Measurements from ENCODE around the gene TNMD.
A peak's percentile ranks its signal among the peaks of the same experiment; 100 is the strongest.
"Not testable (repeated sequence)": the region's sequence is repeated elsewhere in the genome, so short reads cannot be mapped to it uniquely, and the experiment has no call there.

Gene TNMD

GRCh38 chrX:100584611-100585010, at the start of gene TNMD:
TNMD (plus strand) TSS chrX:100584936; CDS start chrX:100585019, 83 bp downstream.
- no peak for DNase-seq (ENCODE audit: low read depth)

DNA sequence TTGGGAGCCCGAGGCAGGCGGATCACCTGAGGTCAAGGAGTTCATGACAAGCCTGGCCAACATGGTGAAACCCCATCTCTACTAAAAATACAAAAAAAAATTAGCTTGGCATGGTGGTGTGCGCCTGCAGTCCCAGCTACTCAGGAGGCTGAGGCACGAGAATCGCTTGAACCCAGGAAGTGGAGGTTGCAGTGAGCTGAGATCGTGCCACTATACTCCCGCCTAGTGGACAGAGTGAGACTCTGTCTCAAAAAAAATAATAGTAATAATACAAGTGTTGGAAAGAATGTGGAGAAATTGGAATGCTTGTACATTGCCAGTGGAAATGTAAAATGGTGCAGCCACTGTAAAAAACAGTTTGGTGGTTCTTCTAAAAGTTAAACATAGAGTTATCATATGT, 19.2 kb upstream of the TNMD start:
- not testable (repeated sequence) for DNase-seq (ENCODE audit: low read depth)

DNA sequence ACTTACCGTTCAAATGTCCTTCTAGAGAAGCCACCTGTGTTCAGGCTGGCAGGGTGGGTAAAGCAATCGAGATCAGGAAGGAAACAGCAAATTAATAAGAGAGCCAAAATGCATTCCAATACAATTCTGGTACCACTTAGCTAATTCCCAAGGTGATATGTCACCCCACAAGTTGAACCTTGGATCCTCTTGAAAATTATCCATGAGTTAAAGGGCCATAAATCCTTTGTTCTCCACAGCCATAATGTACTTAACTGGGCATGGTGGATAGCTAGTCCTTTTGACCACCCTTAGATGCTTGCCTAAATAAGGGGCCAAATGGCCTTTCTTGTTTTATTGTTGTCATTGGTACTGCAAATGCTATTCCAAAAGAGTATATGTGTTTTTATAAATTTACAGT, 2.0 kb downstream of the TNMD start:
- no peak for DNase-seq (ENCODE audit: low read depth)

DNA sequence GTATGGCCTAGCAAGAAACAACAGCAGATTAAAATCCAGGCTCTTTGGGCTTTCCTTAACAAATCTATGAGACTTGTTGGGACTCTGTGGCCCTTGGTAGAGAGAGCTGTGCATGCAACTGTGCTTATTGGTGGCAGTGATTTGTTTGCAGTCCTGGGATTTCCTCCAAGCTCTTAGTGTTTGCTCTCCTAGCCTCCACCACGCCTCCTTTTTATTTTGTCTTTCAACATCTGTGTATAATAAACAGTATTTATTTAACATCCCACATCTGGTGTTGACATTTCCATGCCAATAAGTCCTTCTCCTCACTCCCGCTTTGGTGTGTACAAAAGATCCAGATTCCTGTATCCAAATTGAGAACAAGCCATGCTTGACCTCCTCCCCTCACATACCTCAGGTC, 3.1 kb downstream of the TNMD start:
- no peak for DNase-seq (ENCODE audit: low read depth)

GRCh38 chrX:100591256-100592051, 6.7 kb downstream of the TNMD start:
- no peak for DNase-seq (ENCODE audit: low read depth)

- DNase-seq (ENCODE audit: low read depth), result no peak
Observed at GRCh38 chrX:100593126-100593525, 8.4 kb downstream of the TNMD start.

DNA sequence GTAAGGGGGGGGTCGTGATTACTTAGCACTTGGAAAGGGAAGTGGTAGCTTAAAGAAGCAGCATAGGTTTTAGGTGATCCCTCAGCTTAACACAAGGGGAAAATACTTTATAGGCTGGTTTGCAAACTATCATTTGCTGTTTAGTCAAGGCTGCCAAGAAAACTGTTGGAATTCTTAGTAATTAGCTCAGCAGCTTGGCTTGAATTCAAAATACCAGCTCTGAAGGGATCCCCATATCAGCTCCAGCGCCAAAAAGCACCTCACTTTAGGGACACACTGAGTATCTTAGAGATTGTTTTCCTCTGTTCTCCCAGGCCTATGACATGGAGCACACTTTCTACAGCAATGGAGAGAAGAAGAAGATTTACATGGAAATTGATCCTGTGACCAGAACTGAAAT, 8.8 kb downstream of the TNMD start:
- DNase-seq (ENCODE audit: low read depth), result no peak

- no peak for DNase-seq (ENCODE audit: low read depth)
Observed at GRCh38 chrX:100596601-100597000, 11.9 kb downstream of the TNMD start.

DNA sequence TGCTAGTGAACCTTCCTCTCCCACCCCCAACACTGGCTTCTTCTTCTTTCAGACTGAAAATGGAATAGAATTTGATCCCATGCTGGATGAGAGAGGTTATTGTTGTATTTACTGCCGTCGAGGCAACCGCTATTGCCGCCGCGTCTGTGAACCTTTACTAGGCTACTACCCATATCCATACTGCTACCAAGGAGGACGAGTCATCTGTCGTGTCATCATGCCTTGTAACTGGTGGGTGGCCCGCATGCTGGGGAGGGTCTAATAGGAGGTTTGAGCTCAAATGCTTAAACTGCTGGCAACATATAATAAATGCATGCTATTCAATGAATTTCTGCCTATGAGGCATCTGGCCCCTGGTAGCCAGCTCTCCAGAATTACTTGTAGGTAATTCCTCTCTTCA, 14.7 kb downstream of the TNMD start:
- no peak for DNase-seq (ENCODE audit: low read depth)

- no peak for DNase-seq (ENCODE audit: low read depth)
Observed at GRCh38 chrX:100600340-100600739, 15.6 kb downstream of the TNMD start.

GRCh38 chrX:100600758-100601157, 16.0 kb downstream of the TNMD start:
- DNase-seq (ENCODE audit: low read depth), result no peak

GRCh38 chrX:100606753-100607152, 22.0 kb downstream of the TNMD start:
- DNase-seq (ENCODE audit: low read depth), result no peak

DNA sequence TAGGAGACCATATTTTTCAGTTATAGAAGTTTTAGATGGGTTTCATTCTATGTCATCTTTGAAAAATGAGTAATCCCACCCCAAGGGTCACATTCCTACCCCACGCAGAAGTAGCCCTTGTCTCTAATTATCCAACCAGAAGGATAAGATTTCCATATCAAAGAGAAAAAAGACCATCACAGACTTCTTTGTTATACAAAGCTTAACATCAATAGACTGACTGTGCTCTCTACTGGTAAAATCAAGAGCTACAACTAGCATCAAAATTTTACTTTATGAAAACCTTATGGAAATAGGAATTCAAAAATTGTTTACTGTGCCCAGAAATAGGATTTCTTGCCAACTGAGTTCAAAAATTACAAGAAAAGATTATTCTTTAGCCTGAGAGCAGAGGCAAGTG, 24.9 kb downstream of the TNMD start:
- no peak for DNase-seq (ENCODE audit: low read depth)

GRCh38 chrX:100611951-100612350, 27.2 kb downstream of the TNMD start:
- DNase-seq (ENCODE audit: low read depth), result no peak

DNA sequence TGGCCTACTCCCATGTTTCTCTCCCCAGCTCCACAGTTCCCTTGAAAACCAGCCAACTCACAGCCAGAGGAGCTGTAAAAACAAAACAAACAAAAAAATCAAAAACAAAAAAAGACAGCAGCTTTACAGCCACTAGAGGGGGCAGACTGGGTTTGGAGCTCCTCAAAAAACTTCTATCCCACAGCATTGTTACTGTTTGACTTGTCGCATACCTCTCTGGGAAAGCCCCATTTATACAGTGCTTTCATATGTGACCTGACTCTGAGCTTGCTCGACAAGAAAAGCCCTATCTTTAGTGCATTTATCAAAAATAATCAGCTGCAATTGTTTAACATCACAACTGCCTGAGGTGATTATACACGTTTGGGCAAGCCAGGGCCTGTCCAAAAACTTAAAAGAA, 30.3 kb downstream of the TNMD start:
- no peak for DNase-seq (ENCODE audit: low read depth)

GRCh38 chrX:100623001-100623400, 38.3 kb downstream of the TNMD start:
- DNase-seq (ENCODE audit: low read depth), result no peak

DNA sequence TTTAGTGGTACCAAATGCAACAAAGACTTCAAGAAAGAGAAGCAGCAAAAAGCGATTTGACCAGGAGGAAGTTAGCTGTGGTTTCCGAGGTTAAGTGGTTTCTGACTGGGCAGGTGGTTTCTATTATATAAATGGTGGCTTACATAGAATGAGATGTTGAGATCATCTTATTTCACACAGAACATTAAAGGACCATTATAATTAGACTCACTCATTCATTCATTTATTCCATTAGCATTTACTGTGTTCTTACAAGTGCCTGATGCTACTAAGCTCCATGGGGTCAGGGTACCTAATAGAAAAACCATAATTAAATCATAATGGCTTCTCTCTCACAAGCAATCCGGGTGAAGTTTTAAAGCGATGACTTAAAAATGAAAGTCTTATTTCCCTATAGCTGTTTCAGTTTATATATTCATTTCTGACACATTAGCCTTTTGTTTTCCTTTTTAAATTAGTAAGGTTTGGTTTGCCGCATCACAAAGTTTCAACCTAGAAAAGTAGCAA, 41.3 kb downstream of the TNMD start:
- no peak for DNase-seq (ENCODE audit: low read depth)

DNA sequence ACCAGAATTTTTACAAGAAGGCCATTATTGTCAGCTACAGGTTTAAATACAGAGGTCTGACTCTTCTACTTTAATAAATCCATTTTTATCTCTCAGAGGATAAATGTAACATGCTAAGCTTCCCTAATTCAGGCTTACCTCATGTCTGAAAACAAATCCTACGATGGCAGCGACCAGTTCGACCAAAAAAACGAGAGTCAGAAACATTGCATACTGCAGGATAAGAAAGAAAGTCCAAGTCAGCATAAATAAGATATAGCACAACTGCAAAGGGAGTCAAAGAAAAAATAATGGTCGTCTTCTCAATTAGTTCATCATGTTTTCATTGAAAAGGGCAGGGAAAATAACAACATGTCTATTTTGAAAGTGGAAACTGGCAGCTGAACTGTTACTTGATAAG, 50.3 kb downstream of the TNMD start:
- no peak for DNase-seq (ENCODE audit: low read depth)

DNA sequence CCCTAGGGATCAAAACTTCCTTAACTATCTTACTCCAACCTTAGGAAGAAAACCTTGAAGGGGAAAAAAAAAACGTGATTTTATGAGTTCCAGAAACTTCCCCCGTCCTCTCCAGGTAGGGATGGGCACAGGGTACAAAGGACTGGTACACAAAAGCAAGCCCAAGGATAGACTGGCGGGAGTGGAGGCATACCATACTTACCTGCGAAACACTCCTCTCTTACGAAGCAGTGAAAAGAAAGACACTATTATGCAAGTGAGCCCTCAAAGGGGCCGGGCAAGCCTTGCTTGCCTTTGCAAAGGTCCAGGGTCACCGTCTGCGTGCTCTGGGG, 51.2 kb downstream of the TNMD start:
- DNase-seq (ENCODE audit: low read depth), result no peak

DNA sequence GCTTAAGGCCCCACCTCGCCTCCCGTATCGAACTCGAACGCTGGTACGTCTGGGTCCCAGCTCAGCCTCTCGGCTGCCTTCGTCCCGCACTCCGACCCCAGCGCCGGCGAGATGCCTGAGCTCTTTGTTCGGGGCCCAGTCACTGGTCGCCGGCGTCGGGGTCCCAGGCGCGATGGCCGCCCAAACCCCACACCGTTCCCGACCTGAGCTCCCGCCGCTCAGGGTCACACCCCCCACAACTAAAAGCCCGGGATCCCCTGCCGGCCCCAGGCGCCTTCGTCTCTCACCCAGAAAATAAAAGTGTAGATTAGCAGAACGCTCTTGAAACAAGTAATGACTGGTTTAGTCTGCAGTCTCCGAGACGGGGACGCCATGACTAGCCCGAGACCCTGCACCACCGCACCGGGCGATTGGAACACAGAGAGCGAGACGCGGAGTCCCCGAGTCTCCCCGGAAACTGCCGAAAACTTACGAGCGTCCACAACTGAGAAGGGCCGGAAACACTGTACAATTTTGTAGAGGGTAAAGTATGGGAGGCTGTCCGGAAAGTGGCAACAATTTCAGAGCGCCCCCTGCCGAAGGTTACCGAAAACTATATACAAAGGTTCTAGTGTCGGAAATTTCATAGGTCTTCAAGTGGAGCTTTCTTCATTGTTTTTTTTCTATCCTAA, 51.7 kb downstream of the TNMD start, which contains the start of gene TSPAN6:
TSS of gene TSPAN6 (minus strand) at position 486 of the 671 bp plus-strand sequence. CDS start at position 374, 112 bp downstream.
- DNase-seq (ENCODE audit: low read depth), result peak; percentile 71

DNA sequence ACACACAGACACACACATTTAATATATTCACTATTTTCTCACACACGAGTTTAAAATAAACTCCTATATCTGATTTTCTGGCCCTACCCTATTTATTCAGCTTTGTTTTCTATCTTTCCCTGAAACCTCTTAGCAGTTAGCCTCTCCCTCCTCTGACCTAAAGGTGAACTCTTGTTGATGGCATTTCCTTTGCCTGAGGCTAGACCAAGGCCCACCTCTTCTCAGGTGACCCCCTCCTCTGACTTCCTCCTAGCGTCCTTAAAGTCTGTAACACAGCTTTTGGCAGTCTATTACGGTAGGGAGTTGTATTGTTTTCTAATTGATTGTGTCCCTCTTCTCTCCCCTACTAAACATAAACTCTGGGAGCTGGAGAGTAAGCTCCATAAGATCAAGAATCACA, 57.6 kb downstream of the TNMD start:
- DNase-seq (ENCODE audit: low read depth), result no peak

DNA sequence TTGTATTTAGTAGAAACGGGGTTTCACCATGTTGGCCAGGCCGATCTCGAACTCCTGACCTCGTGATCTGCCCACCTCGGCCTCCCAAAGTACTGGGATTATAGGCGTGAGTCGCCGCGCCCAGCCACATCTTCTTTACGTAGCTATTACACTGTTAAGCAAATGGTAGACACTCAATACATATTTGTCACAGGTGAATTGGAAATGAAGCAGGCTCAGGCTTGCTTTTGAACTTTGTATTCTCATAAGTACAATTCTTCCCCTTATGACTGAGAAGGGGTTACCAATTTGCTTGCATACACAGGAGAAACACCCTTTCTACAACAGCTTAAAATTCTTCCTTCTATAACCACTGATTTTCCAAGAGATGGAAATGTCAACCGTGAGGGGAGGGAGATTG, 58.5 kb downstream of the TNMD start:
- DNase-seq (ENCODE audit: low read depth), result no peak

Measured in HS-27A (cell line).